GM12801 (cell line): ENCODE results near the gene TMEM187.

Source experiments
- TF ChIP-seq, protein P1 (sequence below): IDR thresholded peaks from one replicate; pipeline ENCODE4 v1.5.1; 2011; ENCODE audit warnings: control low read depth; ENCODE audit not compliant: insufficient read length; ENCODE audit errors: extremely low read depth

The TMEM187 gene

DNA sequence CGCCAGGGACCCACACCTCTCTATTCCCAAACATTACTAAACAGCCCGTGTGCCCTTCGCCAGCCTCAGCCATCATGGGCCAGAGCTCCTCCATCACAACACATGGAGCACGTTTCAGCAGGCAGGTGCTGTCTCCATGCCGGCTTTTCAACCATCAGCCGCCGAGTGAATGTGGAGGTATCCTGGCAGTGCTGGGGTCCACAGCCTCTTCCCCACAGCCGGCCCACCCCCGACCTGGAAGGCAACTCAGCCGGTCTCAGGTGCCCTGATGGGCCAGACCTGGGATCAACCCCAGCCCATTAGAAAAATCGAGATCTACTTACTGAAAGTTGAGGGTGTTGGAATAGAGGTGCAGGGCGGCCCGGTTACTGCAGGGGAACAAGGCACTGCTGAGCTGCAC, 40.8 kb upstream of the TMEM187 start:
- TF ChIP-seq, protein P1, sequence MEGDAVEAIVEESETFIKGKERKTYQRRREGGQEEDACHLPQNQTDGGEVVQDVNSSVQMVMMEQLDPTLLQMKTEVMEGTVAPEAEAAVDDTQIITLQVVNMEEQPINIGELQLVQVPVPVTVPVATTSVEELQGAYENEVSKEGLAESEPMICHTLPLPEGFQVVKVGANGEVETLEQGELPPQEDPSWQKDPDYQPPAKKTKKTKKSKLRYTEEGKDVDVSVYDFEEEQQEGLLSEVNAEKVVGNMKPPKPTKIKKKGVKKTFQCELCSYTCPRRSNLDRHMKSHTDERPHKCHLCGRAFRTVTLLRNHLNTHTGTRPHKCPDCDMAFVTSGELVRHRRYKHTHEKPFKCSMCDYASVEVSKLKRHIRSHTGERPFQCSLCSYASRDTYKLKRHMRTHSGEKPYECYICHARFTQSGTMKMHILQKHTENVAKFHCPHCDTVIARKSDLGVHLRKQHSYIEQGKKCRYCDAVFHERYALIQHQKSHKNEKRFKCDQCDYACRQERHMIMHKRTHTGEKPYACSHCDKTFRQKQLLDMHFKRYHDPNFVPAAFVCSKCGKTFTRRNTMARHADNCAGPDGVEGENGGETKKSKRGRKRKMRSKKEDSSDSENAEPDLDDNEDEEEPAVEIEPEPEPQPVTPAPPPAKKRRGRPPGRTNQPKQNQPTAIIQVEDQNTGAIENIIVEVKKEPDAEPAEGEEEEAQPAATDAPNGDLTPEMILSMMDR = no peak

DNA sequence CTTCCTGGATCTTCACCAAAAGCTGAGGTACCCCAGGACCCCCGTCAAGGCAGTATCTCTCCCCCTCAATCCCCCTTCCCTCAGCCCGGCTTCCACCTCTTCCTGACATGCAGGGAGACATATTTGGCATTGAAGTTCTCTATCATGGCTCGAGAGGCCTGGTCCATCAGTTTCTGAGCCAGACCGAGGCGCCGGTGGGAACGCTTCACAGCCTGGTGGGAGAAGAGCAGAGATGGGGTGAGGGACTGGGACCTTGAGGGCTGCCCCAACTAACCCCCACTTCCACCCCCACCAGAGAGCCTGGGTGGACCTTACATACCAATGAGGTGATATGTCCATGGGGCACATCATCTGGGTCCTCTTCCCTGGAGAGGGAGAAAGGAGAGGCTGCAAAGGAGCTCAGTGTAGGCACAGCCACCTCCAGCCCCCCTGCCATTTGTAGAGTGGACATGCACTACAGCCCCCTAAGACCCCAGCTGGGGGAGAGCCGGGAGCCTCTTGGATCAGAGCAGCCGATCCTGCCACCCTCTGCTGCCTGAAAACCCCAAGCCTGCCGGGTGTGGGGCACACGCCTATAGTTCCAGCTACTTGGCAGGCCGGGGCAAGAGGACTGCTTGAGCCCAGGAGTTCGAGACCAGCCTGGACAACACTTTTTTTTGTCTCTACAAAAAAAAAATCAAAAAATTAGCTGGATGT, 40.2 kb upstream of the TMEM187 start:
- TF ChIP-seq, protein P1 = no peak

DNA sequence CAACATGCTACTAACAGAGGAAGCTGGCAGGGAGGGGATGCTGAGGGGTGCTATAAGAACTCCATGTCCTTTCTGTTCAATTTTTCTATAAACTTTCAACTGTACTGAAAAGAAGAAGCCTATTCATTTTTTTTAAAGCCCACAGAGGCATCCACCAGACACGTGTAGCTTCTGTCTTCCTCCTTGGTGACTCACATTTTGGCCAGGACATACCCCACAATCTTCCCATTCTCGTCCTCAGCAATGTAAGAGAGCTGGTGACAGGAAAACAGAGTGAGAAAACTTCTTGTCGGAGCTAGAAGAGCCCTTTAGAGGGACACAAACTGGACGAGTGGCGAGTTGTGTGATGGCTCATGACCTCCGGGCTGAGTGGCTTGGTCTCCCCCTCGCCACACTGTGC, 38.8 kb upstream of the TMEM187 start:
- TF ChIP-seq, protein P1 = no peak

DNA sequence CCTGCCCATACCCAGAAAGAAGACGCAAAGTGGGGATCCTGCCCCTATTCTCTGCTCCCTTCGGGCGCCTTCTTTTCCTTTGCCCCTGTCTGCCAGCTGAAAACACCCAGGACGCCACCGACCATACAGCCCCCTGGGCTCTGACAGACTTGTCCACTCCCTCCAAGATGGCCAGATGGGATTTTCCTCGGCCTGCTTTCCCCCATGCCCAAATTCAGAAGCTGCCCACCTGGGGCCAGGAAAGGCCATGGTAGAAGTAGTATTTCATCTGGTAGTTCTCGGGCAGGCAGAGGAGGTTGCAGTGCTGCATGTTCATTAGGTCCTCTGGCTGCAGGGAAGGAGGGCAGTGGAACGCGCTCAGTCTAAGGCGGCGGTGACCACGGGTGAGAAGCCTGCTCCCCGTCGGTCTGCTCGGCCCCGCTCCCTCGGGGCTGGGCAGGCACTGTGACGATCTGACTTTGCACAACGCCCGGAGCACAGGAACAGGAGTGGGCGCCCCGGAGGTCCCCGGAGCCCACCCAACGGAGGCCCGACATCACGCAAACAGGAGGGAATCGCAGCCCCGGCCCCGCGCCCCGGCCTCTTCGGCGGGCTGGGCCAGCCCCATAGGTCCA, 38.3 kb upstream of the TMEM187 start:
- TF ChIP-seq, protein P1 = no peak

DNA sequence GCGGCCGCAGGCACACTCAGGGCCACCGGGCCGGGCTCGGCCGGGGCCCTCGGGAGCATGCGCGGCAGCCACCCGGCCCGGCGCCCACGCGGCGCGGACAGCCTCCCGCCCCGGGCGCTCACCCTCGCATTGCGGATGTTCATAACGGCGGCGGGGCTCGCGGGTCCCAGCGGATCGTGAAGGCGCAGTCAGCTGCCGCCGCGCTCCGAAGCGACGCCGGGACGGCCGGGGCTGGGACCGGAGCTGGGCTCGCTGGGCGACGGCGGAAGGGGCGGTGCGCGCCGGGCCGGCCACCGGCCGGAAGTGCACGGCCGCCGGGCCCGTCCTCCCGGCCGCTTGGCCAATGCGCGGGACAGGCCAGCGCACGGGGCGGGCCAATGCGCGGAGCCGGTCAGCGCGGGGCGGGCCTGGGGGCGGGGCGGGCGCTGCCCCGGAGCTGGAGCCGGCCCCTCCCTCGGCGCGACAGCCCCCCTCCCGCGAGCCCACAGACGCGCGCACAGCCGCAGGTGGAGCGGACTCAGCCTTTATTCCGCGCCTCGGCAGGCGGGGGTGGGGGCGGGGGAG, 37.7 kb upstream of the TMEM187 start, which contains the start of gene NAA10:
NAA10 (minus strand) TSS at position 276 of the 564 bp plus-strand sequence; CDS start at position 143, 133 bp downstream.
- TF ChIP-seq, protein P1 = no peak

DNA sequence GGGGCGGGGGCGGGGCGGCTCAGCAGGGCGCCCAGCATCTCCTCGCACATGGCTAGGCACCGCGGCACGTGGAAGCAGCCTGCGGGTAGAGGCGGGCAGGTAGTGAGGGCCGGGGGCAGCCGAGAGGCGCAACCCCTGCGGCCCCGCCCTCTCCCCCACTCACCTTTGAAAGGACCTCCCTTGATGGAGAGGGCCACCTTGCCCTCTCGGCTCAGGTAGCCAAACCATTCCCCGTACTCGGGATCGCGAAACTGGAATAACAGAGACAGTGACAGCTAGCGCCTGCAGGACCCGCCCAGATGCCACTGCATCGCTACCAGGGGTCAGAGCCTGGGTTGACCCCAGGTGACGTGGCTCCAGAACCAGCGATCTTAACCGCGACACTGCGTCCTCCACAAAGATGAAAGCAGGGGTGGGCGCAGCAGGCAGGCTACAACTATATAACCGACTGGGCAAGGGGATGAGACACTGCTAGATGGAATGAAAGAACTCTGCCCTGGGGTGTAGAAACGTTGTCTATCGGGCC, 37.2 kb upstream of the TMEM187 start:
- TF ChIP-seq, protein P1 = no peak

DNA sequence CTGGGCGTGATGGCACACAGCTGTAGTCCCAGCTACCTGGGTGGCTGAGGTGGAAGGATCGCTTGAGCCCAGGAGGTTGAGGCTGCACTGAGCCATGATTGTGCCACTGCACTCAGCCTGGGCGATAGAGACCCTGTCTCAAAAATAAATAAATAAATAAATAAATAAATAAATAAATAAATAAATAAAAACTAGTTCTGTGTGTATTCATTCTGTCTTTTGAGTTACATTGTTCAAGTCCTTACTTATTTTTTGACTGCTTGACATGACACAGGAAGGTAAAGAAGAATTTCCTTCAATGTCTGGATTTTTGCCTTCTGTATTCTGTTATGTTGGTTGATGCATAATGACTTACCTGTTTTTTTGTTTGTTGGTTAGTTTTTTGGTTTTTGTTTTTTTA, 35.5 kb upstream of the TMEM187 start:
- TF ChIP-seq, protein P1 = no peak
